Caki2 (cell line): ENCODE measurements around the gene SMNDC1. TPM values are rescaled to one million over a fixed set of nuclear protein-coding genes. Genes with fewer than 3 reads are reported as not detected.
"Not testable (repeated sequence)": the region's sequence is repeated elsewhere in the genome, so short reads cannot be mapped to it uniquely, and the experiment has no call there.

ENCODE experiments used
- DNase-seq: peaks from one replicate; pipeline ENCODE4 v3.0.0-alpha.2; 2015; ENCODE audit warnings: low read depth
- in situ Hi-C: cut with HindIII; loops from 2 replicates; pipeline ENCODE4 v1.10.0; 2016; ENCODE audit warnings: low sequenced_read_pairs, low pct_unique_long_range_greater_than_20kb, mixed read lengths
- total RNA-seq: library from RNA; depleted of rRNA; stranded (reverse); fragments of >200 nt; shearing (Covaris generic); gene quantifications from 2 replicates; pipeline ENCODE4 v1.2.3, GENCODE V29; 2014; ENCODE audit warnings: low replicate concordance

SMNDC1 gene
- total RNA-seq, 1 experiment from 2014 or later = 7.5 TPM

- in situ Hi-C loops = loop anchor here (10.0 to 25.0 kb wide), 2 partner anchors 109 to 227 kb away; partner anchors contain the start of gene SMC3
- no peak for DNase-seq
These were observed 30.8 kb upstream of the SMNDC1 start for GRCh38 chr10:110335314-110336064.

- in situ Hi-C loops = loop anchor here (10.0 to 25.0 kb wide), 2 partner anchors 111 to 228 kb away; partner anchors contain the start of gene SMC3
- DNase-seq = no peak
These were observed 29.4 kb upstream of the SMNDC1 start for GRCh38 chr10:110334061-110334656.

- in situ Hi-C loops = loop anchor here (10.0 to 25.0 kb wide), 2 partner anchors 113 to 231 kb away; partner anchors contain the start of gene SMC3
- not testable (repeated sequence) for DNase-seq
These were observed 26.6 kb upstream of the SMNDC1 start for GRCh38 chr10:110331226-110331795.

GRCh38 chr10:110330675-110331074, 26.0 kb upstream of the SMNDC1 start:
- no peak for DNase-seq
- in situ Hi-C loops = loop anchor here (10.0 to 25.0 kb wide), 2 partner anchors 114 to 232 kb away; partner anchors contain the start of gene SMC3

- DNase-seq = no peak
- in situ Hi-C loops = loop anchor here (25.0 kb wide), 1 partner anchor 235 kb away; the partner anchor contains the start of gene SMC3
These were observed 22.7 kb upstream of the SMNDC1 start for GRCh38 chr10:110327262-110327914.

- in situ Hi-C loops = loop anchor here (25.0 kb wide), 1 partner anchor 236 kb away; the partner anchor contains the start of gene SMC3
- DNase-seq = peak; percentile 63
These were observed 21.8 kb upstream of the SMNDC1 start for GRCh38 chr10:110326351-110327032.

GRCh38 chr10:110324805-110325280, 20.1 kb upstream of the SMNDC1 start:
- in situ Hi-C loops = loop anchor here (25.0 kb wide), 1 partner anchor 237 kb away; the partner anchor contains the start of gene SMC3
- DNase-seq = no peak

- in situ Hi-C loops = no loop called here
- no peak for DNase-seq
These were observed 19.6 kb upstream of the SMNDC1 start for GRCh38 chr10:110324201-110324804.

GRCh38 chr10:110323503-110323902, 18.8 kb upstream of the SMNDC1 start:
- DNase-seq = peak; percentile 48
- in situ Hi-C loops = no loop called here

- in situ Hi-C loops = no loop called here
- no peak for DNase-seq
These were observed 17.3 kb upstream of the SMNDC1 start for GRCh38 chr10:110321869-110322620.

- in situ Hi-C loops = no loop called here
- DNase-seq = no peak
These were observed 13.4 kb upstream of the SMNDC1 start for GRCh38 chr10:110317866-110318850.

- in situ Hi-C loops = no loop called here
- no peak for DNase-seq
These were observed 9.0 kb upstream of the SMNDC1 start for GRCh38 chr10:110313674-110314073.

- no peak for DNase-seq
- in situ Hi-C loops = no loop called here
These were observed 7.5 kb upstream of the SMNDC1 start for GRCh38 chr10:110312206-110312605.

- in situ Hi-C loops = no loop called here
These were observed 6.7 kb upstream of the SMNDC1 start for GRCh38 chr10:110311357-110311949.

GRCh38 chr10:110310741-110311140, 6.0 kb upstream of the SMNDC1 start:
- in situ Hi-C loops = no loop called here
- DNase-seq = no peak

More at GRCh38 chr10:110311357-110311949, 6.7 kb upstream of the SMNDC1 start:
- peak; percentile 59 for DNase-seq
